HUES48 (cell line): ENCODE data around the gene ATF6.

Source experiments
- H3K27ac ChIP-seq: one replicate; pipeline ENCODE4 v1.7.0; 2013; ENCODE audit warnings: low read depth, low read length, inconsistent platforms
- H3K27me3 ChIP-seq: 2 replicates; pipeline ENCODE4 v1.6.1; 2013; ENCODE audit warnings: mild to moderate bottlenecking, low read length; ENCODE audit not compliant: control insufficient read depth, insufficient read depth
- H3K36me3 ChIP-seq: 2 replicates; pipeline ENCODE4 v1.6.1; 2013; ENCODE audit warnings: low read length; ENCODE audit not compliant: control insufficient read depth, insufficient read depth
- H3K4me1 ChIP-seq: 2 replicates; pipeline ENCODE4 v1.6.1; 2013; ENCODE audit warnings: mild to moderate bottlenecking, low read length; ENCODE audit not compliant: control insufficient read depth, insufficient read depth
- H3K4me3 ChIP-seq: 2 replicates; pipeline ENCODE4 v1.5.1; 2013; ENCODE audit warnings: mild to moderate bottlenecking, low read depth, low read length
- H3K9ac ChIP-seq: 2 replicates; pipeline ENCODE4 v1.6.1; 2013; ENCODE audit warnings: mild to moderate bottlenecking, low read depth, low read length, moderate library complexity
- H3K9me3 ChIP-seq: 2 replicates; pipeline ENCODE4 v1.6.1; 2013; ENCODE audit warnings: low read length; ENCODE audit not compliant: control insufficient read depth, insufficient read depth

The ATF6 gene

DNA sequence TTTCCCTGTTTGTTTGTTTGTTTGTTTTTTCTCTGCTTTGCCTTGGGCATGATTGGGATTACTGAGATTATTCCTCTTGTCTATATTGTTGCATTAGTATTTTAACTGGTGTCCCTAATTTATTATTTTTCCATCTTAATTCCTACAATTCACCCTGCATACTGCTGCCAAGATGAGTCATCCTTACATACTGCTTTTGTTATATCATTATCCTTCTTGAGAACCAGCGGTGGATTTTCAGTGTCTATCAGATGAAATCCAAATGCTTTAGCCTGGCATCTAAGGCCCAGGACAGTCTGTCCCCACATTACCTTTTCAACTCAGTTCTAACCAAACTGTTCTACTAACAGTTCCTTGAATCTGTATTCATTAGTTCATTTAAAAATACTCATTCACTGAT is 155.9 kb downstream of the ATF6 start:
- Histone ChIP-seq H3K4me3 (no peak overlapping the region), H3K27ac (no peak overlapping the region), H3K9me3 (no peaks in the 10 kb centered on the region), H3K27me3 (no peaks in the 10 kb centered on the region), H3K9ac (no peak overlapping the region), H3K36me3 (no peaks in the 10 kb centered on the region), H3K4me1 (peaks cover 3% of the 10 kb centered on the region)

DNA sequence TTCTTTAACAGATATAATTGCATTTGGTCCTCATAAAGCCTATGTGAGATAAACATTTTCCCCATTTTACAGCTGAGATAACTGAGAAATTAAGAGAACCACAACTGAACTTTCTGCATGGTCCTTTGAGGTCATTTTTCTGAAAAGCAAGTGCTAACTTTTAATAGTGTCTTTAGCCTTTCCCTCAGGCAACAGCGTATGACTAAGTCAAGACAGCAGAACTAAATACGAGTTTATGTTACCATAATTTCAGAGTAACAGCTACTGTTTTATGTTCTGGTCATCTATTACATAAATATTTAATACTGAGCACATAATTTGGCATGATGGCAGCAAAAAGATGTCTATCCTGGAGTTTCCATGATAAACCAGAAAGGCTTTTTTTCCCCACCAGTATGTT is 161.9 kb downstream of the ATF6 start:
- Histone ChIP-seq H3K9ac (no peak overlapping the region), H3K27me3 (no peaks in the 10 kb centered on the region), H3K36me3 (no peaks in the 10 kb centered on the region), H3K4me3 (no peak overlapping the region), H3K4me1 (no peaks in the 10 kb centered on the region), H3K27ac (no peak overlapping the region), H3K9me3 (no peaks in the 10 kb centered on the region)

DNA sequence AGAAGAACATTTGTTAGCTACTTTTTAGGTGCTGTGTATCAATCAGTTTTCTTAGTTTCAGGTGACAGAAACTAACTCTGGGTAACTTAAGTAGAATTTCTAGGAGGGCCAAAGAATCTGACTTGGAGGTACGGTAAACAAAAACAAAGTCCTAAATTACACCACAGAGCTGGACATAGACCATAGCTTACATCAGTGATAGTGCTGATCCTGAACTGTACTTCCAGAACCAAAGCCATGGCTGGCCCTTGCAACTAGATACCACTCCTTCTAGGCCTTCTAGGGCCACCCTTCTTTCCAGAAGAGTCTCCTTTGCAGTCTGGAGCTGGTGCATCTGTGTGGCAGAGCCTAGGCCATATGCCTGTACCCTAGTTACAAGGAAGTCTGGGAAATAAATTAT is 163.0 kb downstream of the ATF6 start:
- no peak overlapping the region for H3K27ac ChIP-seq
- H3K9me3 ChIP-seq, result no peaks in the 10 kb centered on the region
- H3K4me1 ChIP-seq, result no peaks in the 10 kb centered on the region
- H3K9ac ChIP-seq, result no peak overlapping the region
- no peaks in the 10 kb centered on the region for H3K27me3 ChIP-seq
- H3K4me3 ChIP-seq, result no peak overlapping the region
- H3K36me3 ChIP-seq, result no peaks in the 10 kb centered on the region

- Histone ChIP-seq H3K9ac (no peak overlapping the region), H3K9me3 (no peaks in the 10 kb centered on the region), H3K27ac (no peak overlapping the region), H3K4me1 (no peaks in the 10 kb centered on the region), H3K36me3 (no peaks in the 10 kb centered on the region), H3K27me3 (no peaks in the 10 kb centered on the region), H3K4me3 (no peak overlapping the region)
Observed at GRCh38 chr1:161930064-161930463, 163.9 kb downstream of the ATF6 start.

DNA sequence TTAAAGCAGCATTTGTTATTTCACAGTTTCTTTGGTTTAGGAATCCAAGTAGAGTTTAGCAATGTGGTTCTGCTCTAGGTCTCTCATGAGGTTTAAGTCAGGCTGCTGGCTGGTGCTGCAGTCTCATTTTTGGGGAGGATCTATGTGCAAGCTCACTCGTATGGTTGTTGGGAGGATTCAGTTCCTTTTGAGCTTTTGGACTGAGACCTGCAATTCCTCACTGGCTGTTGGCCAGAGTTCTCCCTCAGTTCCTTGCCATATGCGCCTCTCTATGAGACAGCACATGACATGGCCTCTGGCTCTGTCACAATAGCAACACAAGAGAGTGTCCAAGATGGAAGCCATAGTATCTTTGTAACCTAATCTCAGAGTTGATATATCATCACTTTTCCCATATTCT is 166.5 kb downstream of the ATF6 start:
- no peak overlapping the region for H3K4me3 ChIP-seq
- no peak overlapping the region for H3K27ac ChIP-seq
- no peaks in the 10 kb centered on the region for H3K4me1 ChIP-seq
- H3K9me3 ChIP-seq, result no peaks in the 10 kb centered on the region
- no peaks in the 10 kb centered on the region for H3K27me3 ChIP-seq
- no peaks in the 10 kb centered on the region for H3K36me3 ChIP-seq
- no peak overlapping the region for H3K9ac ChIP-seq

DNA sequence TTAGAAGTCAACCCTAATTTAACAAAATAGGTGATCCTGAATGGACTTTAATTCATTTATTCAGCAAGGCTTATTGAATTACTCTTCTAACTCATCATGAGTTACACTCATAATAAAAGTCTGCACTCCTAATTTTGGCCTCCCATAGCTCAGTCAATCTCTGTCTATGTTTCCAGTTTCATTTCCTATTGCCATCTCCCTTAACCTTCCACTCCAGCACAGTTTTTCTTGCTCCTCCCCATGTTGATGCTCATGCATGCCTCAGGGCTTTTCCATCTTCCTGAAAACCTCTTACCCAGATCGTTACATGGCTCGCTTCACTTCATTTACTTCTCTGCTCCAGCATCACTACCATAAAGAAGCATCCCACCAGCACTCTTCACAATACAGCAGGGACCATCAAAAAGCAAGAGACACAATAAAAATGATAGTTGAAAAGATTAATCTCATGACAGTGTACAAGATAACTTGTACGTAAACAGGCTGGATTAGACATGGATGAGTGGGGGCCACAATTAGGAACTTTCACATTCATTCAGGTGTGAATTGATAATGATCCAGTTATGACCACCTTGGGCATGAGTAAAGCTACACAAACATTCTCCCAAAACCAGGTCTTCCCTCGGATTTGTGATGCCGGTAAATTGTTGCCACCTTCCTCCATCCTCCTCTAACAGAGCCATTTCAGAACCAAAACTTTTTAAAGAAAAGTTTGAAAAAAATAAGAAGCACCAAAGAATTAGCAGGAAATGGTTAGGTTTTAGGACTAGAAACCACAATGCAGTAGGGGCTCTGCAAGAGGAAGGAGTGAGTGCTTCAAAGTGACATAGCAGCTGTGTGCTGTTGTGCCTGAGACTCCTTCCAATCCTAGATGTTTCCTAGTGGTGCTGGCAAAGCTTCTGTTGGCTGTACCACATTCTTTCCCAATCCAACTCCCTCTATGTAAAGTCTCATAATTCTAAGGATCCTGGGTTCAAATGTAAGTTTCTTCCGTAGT is 167.8 kb downstream of the ATF6 start:
- H3K36me3 ChIP-seq, result no peaks in the 10 kb centered on the region
- no peak overlapping the region for H3K9ac ChIP-seq
- no peak overlapping the region for H3K27ac ChIP-seq

DNA sequence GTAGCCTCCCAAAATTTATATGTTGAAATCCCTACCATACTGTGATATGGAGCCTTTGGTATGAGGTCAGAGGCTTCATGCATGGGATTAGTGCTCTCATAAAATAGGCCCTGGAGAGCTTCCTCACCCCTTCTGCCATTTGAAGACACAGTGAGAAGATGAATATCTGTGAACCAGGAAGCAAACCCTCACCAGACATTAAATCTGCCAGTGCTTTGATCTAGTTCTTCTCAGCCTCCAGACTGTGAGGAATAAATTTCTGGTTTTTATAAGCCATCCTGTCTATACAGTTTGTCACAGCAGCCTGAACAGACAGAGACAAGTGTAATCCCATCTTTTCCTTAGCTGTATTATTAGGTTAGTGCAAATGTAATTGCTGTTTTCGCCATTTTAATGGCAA is 169.1 kb downstream of the ATF6 start:
- H3K9ac ChIP-seq, result no peak overlapping the region
- no peaks in the 10 kb centered on the region for H3K27me3 ChIP-seq
- H3K27ac ChIP-seq, result no peak overlapping the region
- no peaks in the 10 kb centered on the region for H3K9me3 ChIP-seq
- H3K4me3 ChIP-seq, result no peak overlapping the region
- H3K36me3 ChIP-seq, result no peaks in the 10 kb centered on the region
- no peaks in the 10 kb centered on the region for H3K4me1 ChIP-seq

More for the DNA sequence above, 167.8 kb downstream of the ATF6 start:
- no peak overlapping the region for H3K4me3 ChIP-seq
- H3K4me1 ChIP-seq, result no peaks in the 10 kb centered on the region
- no peaks in the 10 kb centered on the region for H3K27me3 ChIP-seq
- no peaks in the 10 kb centered on the region for H3K9me3 ChIP-seq

DNA sequence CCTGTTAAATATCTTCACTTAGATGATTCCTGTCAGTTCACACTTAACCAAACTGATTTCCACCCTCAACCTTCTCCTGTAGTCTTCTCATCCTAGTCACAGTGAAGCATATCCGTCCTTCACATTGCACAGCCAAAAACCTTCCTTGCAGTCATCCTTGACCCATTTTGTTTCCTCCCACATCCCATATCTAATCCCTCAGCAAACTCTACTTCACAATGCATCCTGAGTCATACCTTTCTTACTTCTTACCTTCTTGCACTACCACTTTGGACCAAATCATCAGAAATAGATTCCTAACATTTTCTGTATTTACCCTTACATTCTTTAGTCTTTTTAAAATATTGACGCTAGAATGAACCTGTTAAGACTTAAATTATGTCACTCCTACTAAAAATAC is 170.7 kb downstream of the ATF6 start:
- no peak overlapping the region for H3K4me3 ChIP-seq
- H3K27me3 ChIP-seq, result no peaks in the 10 kb centered on the region
- H3K9me3 ChIP-seq, result no peaks in the 10 kb centered on the region
- no peaks in the 10 kb centered on the region for H3K36me3 ChIP-seq
- H3K9ac ChIP-seq, result no peak overlapping the region
- H3K27ac ChIP-seq, result no peak overlapping the region
- H3K4me1 ChIP-seq, result no peaks in the 10 kb centered on the region

DNA sequence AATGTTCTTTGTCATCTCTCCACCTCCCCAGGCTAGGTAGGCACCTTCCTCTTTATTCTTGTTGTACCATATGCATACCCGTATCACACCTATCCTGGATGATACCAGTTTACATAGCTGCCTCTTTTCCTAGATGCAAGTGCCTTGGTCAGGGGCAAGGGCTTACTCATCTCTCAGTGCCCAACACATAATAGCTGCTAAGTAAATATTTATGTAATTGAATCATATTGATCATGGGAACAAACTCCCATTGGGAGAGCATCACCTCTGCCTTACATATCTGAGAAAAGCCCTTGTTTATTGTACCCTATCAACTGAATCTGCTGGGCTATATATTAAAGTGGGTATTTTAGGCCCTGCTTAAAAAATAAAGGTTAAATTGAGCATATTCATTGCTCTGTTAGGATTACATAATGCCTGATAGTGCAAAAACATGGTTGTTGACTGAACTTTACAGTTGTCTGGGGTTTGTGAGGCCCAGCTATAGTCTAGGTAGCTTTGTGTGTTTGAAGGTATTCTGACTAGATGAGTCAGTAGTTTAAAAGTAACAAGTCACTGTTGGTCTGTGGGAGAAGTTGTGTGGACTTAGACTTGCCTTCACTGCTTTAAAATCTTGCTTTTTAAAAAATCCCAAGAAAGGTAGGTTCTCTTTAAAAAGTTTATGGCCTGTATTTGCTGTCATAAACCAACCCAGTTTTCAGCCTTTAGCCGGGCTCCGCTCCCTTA is 174.9 kb downstream of the ATF6 start:
- Histone ChIP-seq H3K4me3 (no peak overlapping the region), H3K27ac (no peak overlapping the region), H3K9me3 (no peaks in the 10 kb centered on the region), H3K9ac (no peak overlapping the region), H3K36me3 (no peaks in the 10 kb centered on the region), H3K27me3 (no peaks in the 10 kb centered on the region), H3K4me1 (peaks cover 5% of the 10 kb centered on the region)

DNA sequence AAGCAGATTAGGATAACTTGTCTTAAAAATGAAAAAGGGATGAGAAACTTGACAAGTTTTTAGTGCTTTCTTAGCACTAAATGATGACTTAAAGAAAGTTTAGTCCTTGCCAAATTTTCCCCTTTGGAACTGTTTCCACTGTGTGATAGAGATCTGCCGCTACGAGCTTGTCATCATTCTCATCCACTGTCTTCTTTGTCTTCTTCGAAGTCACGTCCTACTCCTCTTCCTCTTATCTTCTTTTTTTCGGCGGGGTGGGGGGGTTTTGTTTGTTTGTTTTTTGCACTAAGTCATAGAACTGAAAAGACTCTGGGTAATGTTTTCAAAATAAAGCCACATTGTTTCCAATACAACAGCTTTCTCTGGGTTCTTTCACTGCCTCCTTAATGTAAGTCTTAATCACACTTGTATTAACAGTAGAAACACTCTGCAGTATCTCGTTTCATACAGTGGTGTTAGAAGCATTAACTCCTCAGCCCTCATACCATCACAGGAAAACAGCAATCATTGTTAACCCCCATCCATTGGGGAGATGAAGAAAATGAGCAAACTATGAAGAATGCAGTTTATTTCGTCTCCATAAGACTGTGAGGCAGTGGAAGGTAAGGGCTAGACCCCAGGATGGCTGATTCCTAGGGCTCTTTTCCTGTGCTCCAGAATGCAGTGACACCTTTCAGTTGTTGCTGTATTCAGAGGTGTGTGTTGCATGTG is 175.8 kb downstream of the ATF6 start:
- H3K27me3 ChIP-seq, result no peaks in the 10 kb centered on the region
- H3K9me3 ChIP-seq, result no peaks in the 10 kb centered on the region
- H3K36me3 ChIP-seq, result no peaks in the 10 kb centered on the region
- no peak overlapping the region for H3K27ac ChIP-seq
- no peak overlapping the region for H3K9ac ChIP-seq
- peaks cover 14% of the 10 kb centered on the region for H3K4me1 ChIP-seq
- no peak overlapping the region for H3K4me3 ChIP-seq
